Hindlimb muscle (tissue), 1 donor: ENCODE results near the gene AP2S1. TPM values are rescaled to one million over a fixed set of nuclear protein-coding genes. Genes with fewer than 3 reads are reported as not detected.
"Not testable (repeated sequence)": the region's sequence is repeated elsewhere in the genome, so short reads cannot be mapped to it uniquely, and the experiment has no call there.

Source experiments
- DNase-seq: peaks from one replicate; pipeline ENCODE4 v3.0.0-alpha.2; 2013
- polyA plus RNA-seq: library from polyadenylated mRNA; unstranded; fragments of 120-200 nt; gene quantifications from one replicate; pipeline ENCODE4 v1.2.1, GENCODE V29; 2013; ENCODE audit not compliant: insufficient read length

Gene AP2S1
- polyA plus RNA-seq, 1 donor, result 61.2 TPM

DNA sequence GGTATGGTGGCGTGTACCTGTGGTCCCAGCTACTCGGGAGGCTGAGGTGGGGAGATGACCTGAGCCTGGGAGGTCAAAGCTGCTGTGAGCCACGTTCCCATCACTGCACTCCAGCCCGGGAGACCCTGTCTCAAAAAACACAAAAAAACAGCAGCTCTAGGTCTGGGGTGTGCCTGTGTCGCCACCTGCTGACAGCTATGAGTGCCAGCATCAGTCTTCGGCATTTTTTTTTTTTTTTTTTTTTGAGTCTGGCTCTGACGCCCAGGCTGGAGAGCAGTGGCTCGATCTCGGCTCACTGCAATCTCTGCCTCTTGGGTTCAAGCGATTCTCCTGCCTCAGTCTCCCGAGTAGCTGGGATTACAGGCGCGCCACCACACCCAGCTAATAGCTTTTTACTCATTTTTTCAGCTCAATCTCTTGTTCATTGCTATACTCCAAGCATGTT lies 10.1 kb downstream of the AP2S1 start:
- peak; percentile 73 for DNase-seq

DNA sequence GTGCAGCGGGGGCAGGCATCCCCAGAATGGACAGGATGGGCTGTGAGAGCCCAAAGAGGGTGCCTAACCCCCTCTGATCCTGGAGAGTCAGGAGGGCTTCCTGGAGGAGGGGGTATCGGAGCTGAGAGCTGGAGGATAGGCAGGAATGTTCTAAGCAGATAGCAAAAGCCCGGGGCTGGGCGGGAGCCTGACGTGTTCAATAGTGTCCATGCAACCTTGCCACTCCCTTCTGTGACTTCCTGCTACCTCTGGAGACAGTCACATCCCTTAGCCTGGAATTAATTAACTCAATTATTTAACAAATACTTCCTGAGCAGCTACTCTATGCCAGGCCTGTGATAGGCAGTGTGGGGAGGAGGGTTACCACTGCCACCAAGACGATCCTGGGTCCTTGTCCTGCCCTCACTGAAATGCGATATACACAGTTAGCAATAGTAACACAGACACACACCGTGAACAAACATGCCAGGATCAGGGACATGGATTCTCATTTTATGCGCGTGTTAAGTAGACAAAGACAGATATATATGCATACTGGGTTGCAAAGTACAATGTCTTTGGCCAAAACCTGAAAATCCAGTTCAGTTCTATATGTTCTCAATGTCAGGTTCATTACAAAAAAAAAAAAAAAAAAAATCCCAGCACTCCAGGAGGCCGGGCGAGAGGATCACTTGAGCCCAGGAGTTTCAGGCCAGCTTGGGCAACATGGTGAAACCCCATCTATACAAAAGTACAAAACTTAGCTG lies 10.7 kb downstream of the AP2S1 start:
- DNase-seq, result no peak

DNA sequence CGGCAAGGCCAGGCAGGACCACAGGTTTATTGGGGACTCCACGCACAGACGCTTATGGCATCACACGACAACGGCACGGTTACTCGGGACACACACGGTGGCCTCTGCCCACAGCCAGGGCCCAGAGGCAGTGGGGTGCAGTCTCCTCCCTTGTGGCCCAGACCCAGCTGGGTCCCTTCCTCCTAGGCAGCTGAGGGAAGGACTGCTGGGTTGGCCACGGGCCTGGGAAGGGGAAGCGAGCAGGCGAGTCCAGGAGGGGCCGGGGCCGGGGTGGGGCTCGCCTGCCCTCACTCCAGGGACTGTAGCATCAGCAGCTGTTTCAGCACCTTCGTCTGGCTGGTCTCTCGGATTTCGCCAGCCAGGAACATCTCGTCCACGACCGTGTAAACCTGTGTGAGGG lies 12.5 kb downstream of the AP2S1 start:
- no peak for DNase-seq

DNA sequence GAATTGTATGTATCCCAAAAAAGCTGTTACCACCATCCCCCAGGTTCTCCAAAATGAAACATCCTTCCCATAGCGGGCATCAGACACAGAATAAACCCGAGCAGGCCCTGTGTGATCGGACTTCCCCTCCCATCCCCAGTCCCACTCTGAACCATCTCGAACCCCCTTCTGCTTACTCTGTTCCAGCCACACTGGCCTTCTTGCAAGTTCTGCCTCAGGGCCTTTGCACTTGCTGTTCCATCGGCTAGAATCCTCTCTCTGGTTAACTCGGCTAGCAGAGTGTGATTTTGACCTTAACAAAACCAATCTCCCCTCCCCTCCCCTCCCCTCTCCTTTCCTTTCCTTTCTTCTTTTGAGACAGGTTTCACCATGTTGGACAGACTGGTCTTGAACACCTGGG lies 15.7 kb downstream of the AP2S1 start:
- DNase-seq, result no peak

DNA sequence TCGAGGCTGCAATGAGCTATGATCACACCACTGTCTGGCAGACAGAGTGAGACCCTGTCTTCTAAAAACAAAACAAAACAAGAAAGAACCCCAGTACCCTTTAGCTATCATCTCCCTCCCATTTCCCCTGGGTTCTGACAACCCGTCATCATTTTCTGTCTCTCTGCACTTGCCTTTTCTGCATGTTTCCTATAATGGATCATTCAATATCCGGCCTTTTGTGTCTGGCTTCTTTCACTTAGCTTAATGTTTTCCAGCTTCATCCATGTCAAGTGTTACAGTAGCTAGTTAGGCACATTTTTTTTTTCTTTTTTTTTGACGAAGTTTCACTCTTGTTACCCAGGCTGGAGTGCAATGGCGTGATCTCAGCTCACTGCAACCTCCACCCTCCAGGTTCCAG lies 16.5 kb downstream of the AP2S1 start:
- DNase-seq, result no peak

DNA sequence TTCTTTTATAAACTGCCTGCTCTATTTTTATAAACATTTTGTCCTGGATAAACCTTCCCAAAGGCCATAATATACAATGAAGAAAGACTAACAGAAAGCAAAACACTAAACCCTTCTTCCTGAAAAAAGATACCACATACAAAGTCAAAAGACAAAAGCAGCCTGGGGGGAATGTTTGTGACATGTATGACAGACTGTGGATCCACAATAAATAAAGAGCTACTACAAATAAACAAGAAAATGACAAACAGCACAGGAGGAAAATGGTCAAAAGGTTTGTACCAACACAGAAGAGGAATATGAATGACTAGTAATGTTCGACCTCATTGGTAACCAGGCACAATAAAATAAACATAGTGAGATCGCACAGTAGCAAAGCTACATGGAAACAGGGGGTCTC lies 19.8 kb downstream of the AP2S1 start:
- DNase-seq, result no peak

DNA sequence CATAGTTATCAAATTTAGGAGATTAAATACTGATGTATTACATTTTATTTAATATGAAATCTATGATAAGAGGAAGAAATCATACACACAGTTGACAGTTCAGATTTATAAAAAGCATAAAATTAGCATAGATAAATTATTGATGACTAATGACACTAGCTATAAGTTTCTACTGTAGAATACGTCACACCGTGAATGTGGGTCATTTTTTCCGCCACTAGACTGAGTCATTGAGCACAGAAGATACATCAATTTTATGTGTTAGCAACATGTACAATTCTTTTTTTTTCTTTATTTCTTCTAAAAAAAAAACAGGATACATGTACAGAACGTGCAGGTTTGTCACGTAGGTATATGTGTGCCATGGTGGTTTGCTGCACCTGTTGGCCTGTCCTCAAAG lies 22.2 kb downstream of the AP2S1 start:
- no peak for DNase-seq

DNA sequence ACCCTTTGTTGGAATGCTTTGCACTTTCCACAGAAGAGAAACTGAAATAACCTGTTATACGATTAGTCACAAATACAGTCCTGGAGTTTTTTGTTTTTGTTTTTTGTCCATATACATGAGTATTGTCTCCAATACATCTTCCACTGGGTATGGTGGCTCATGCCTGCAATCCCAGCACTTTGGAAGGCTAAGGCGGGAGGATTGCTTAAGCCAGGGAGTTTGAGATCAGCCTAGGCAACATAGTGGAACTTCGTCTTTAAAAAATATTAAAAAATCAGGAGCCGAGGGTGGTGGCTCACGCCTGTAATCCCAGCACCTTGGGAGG lies 25.0 kb downstream of the AP2S1 start:
- no peak for DNase-seq

DNA sequence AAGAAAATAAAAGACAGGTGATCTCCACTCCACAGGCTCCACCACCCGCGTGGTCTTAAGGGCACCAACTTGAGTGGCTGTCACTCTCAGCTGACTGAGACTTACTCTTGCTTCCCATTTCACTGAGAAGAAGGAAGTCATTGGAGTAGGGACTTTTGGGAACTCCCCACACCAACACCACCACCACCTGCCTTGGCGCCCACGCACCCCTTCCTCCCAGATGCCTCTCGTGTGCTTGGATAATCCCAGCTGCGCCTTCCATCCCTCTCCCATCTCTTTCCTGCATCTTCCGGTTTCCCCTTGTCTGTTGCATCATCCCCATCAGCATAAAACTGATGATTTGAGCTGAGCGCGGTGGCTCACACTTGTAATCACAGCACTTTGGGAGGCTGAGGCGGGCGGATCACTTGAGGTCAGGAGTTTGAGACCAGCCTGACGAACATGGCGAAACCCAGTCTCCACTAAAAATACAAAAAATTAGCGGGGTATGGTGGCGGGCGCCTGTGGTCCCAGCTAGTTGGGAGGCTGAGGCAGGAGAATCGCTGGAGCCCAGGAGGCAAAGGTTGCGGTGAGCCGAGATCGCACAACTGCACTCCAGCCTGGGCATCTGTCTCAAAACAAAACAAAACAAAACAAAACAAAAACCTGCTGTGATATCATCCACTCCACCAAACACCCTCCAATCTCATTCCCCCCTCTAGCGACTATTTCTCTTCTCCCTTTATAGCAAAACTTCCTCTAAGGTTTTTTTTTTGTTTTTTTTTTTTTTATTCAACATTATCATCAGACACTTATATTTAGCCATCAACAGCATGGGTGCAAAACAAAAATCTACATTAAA lies 25.5 kb downstream of the AP2S1 start:
- no peak for DNase-seq

DNA sequence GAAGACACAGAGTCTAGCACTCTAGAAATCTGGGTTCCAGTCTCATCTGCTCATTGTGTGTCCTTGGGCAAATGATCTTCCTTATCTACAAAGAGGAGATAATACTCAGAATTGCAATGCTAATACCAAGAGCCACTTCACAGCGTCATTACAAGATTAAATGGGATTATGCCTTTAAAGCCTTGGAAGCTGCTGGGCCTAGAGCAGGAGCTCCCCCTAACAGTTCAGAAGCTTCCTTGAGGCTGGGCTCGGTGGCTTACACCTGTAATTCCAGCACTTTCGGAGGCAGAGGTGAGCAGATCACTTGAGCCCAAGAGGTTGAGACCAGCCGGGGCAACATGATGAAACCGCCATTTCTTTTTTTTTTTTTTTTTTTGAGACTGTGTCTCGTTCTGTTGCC lies 27.6 kb downstream of the AP2S1 start:
- no peak for DNase-seq

DNA sequence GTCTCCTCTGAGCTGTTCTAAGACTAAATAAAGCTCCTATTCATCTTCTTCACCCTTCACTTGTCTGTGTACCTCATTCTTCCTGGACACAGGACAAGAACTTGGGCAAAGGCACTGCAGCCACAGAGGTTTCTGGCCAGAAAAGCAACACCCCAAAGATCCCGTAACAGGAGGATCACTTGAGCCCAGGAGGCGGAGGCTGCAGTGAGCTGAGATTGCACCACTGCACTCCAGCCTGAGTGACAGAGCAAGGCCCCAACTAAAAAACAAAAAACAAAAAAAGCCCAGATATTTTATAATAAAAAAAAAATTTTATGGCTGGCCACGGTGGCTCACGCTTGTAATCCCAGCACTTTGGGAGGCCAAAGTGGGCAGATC lies 28.2 kb downstream of the AP2S1 start:
- not testable (repeated sequence) for DNase-seq

DNA sequence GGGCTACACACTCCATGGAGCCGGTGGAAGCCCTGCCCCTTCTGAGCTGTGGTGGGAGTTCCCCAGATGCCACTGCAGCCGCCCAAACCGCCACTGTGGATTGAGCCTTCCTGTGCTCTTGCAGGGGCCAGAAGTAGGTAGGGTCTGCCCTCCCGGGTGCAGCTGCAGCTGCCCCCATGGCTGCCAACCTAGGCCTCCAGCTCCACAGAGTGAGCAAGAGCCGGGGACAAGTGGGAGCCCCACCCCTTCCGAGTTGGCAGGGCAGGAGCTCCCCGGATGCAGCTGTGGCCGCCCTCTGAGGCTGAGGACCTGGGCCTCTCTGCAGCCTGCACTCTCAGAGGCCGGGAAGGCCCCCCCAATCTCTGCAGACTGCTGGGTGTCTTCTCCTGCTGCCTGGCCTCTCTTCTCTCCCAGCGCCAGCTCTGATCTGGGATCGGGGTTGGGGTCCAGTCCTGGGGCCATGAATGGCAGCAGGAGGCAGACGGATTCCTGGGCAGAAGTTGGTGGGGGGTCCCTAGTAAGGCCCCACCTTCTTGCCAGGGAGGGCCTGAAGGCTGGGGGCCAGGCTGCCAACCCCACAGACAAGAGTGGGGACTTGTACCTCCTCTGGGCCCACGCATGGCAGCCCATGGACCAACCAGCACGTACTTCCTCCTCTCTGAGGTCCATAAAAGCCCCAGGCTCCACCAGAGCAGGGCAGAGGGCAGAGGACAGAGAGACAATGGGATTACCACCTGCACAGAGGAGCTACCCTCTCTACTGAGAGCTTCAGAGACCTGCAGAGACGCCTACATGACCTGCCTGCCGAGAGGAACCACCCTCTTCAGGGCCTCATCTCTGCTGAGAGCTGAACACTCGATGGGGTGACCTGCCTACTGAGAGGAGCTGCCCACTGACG lies 28.9 kb downstream of the AP2S1 start:
- DNase-seq, result no peak

DNA sequence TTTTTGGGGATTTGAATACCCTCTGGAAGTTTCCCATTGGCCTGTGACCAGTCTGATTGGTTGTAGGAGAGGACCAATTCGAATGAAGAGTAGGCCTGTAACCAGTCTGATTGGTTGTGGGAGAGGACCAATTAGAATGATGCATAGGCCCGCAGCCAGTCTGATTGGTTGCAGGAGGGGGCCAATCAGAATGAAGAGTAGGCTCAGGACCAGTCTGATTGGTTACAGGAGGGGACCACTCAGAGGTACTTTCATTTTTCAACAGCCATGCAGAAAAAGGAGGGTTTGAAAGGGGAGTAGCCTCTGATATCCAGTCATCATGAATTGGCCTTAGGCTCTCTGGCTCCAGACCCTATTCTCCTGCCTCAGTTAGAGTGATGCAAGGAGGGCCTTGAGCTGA lies 31.8 kb downstream of the AP2S1 start:
- DNase-seq, result no peak

DNA sequence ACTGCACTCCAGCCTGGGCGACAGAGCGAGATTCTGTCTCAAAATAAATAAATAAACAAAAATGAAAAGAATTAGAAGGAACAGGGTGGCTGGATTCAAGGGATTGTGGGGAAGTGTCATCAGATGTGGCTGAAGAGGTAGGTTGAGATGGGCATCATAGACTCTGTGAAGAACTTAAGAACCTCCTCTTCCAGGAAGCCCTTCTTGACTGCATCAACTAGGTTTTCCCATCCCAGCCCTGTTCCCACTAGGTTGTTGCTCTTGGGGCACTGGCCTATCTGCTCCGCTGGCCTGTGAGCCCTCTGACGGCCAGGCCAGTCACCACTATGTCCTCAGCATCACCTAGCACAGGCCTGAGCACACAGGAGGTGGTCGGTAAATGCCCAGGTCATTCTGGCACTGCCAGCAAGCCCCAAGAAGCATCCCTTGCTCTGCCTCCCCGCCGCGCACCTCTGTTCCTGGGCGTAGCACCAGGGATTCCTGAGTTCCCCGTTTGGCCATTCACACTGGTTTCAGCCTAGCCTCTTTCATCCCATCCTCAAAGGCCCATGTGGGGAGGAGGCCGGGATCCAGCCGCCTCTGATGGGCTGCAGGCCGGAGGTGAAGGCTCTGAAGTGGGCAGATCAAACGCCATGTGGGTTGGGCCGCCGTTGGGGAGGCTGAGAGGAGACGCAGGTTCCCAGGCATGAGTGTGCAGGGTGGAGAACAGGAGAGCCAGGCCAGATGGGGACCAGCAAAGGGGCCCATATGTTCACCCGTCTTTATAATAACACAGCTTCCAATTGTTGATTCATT lies 34.6 kb downstream of the AP2S1 start:
- DNase-seq, result no peak

DNA sequence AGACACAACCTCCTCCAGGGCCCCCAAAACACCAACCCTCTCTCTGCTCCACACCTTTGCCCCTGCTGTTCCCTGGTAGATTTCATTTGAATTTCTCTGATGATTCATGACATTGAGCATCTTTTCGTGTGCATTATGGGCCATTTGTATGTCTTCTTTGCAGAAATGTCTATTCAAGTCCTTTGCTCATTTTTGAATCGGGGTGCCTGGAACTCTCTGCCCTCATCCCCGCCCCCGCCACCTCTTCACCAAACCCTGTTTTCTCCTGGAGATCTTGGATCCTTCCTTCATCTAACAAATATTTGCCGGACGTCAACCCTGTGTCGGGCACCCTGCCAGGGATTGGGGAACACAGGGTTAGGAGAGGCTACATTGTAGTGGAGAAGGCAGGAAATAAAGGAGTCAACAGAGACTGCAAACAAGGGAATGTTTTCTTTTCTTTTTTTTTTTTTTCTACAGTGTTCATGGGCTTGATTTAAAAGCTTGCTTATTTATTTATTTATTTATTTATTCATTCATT lies 36.7 kb downstream of the AP2S1 start:
- no peak for DNase-seq

DNA sequence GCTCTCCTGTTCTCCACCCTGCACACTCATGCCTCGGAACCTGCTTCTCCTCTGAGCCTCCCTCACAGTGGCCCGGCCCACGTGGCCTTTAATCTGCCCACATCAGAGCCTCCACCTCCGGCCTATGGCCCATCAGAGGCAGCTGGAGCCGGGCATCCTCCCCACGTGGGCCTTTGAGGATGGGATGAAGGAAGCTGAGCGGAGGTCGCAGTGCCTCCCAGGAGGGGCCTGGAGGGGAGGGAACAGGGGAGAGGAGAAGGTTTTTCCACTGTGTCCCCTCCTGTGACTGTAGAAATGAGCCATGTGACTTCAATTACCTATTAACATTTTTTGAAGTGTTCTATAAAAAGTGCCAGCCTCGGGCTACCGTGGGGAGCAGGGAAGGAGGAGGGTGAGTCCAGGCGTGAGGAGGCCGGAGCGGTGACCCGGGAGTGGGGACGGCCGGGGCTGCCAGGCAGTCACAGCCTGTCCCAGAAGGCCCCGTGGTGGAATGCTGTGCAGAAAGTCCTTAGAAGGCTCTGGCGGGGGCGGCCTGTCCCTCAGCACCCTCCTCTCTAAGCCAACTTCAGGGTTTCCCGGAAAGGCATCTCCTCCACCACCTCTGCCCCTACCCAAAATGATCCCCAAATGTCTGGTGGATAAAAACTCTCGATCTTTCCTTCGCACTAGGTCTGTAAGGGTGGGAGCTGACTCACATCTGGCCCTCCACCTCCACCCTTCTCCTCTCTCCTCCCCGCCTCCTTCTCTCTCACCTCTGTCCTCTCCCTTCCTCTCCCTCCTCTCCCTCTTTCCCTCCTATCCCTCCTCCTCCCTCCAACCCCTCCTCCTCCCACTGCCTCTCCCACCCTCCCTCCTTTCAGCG lies 37.4 kb downstream of the AP2S1 start:
- no peak for DNase-seq

DNA sequence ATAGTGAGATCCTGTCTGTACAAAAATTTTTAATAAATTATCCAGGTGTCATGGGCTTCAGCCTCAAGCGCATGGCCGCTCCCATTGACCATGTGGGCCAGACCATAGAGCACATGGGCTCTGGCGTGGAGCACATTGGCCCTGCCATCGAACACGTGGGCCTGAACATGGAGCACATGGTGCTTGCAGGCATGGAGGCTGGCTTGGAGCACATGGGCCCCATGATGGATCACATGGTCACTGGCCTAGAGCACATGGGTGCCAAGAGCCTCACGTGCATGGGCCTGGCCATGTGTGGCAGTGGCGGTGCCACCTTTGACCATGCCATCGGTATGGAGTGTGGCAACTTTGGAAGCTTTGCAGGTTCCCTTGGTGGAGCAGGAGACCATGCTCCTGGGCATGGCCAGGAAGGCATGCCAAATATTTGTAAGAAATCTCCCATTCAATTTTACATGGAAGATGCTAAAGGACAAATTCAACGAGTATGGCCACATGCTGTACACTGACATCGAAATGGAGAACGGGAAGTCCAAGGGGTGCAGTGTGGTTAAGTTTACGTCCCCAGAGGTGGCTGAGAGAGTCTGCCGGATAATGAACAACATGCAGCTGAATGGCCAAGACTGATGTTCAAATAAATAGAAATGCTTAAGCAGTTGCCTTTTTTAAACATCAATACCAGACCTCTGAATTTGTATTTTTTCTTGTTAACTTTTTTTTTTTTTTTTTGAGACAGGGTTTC lies 40.9 kb downstream of the AP2S1 start:
- DNase-seq, result no peak

DNA sequence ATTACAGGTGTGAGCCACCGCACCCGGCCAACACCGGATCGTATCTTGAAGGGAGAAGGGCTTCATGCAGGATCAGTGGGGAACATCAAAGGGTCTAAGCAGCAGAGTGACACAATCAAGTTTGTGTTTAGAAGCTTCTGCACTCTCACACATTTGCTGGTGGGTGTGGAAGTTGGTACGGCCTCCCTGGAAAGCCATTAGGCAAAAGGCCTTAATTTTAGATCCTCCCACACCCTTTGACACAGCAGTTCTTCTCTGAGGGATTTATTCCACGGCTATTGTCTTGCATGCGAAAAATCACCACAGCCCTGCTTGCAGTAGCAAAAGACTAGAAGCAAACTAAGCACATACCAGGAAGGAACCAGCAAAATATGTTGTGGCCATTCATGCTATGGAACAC lies 44.0 kb downstream of the AP2S1 start:
- no peak for DNase-seq

DNA sequence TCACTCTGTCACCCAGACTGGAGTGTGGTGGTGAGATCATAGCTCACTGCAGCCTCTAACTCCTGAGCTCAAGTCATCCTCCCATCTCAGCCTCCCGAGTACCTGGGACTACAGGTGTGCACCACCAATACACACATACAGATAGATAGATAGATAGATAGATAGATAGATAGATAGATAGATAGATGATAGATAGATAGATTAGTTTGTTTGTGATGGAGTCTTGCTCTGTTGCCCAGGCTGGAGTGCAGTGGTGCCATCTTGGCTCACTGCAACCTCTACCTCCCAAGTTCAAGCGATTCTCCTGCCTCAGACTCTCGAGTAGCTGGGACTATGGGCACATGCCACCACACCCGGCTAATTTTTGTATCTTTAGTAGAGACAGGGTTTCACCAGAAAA lies 46.2 kb downstream of the AP2S1 start:
- DNase-seq, result not testable (repeated sequence)

DNA sequence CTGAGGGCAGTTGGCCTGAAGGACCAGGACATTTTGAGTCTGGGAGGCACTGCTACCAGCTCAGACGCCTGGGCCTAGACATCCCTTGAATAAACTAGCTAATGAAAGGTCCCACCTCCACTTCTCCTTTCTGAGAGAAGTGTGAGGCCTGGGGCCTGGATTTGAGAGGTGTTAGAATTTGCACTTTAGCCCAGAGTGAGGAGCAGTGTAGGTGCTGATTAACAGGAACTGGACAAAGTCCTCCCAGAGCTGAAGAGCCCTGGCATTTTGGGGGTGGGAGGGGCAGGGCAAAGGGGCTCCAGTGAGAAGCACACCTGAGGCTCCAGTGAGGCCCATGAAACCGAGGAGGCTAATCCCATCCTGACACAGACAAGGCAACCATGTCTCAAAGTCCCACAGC lies 47.1 kb downstream of the AP2S1 start:
- no peak for DNase-seq
